HCT116 (cell line): Measurements from ENCODE around the gene TADA3. TPM values are rescaled to one million over a fixed set of nuclear protein-coding genes. Genes with fewer than 3 reads are reported as not detected.
A peak's percentile ranks its signal among the peaks of the same experiment; 100 is the strongest.

ENCODE experiments used
- ATAC-seq: fragments of 200-7000 bp; cut with Tn5 transposase; 2 replicates; pipeline ENCODE4 v1.9.1; 2020; ENCODE audit warnings: mild to moderate bottlenecking, moderate library complexity
- BruUV-seq: library from RNA; stranded (reverse); fragments of 400-500 nt; replicated peaks from 2 replicates; lab custom pipeline; 2021; lab: Mats Ljungman, UMichigan
- CTCF ChIA-PET: fragments of 300-600 bp; sonication (Branson Sonifier 250); formaldehyde crosslinking; loops from one replicate; lab custom pipeline; 2021; ENCODE audit warnings: antibody characterized with exemption; lab: Charles Lee
- POLR2A ChIA-PET: fragments of 300-600, 350-600 bp; sonication (Branson Sonifier 250); formaldehyde crosslinking; loops from one replicate; lab custom pipeline; 2021; ENCODE audit warnings: antibody characterized with exemption; lab: Charles Lee
- RAD21 ChIA-PET, 2 experiments: fragments of 300-600 bp; sonication (Branson Sonifier 250); formaldehyde crosslinking; loops; one replicate each; lab custom pipeline; 2023; ENCODE audit warnings: low total read pairs in 2 of 2; ENCODE audit not compliant: uncharacterized antibody in 2 of 2, unreplicated experiment in 2 of 2, low non-redundant PET in 1 of 2; lab: Charles Lee
- DNase-seq: peaks from one replicate; pipeline ENCODE4 v3.0.0-alpha.2; 2010; ENCODE audit warnings: low read depth, low spot score
- H2AFZ ChIP-seq: fragments of 200-600 bp; shearing (Covaris generic), sonication (generic); 2 replicates; pipeline ENCODE4 v1.6.1; 2017; ENCODE audit warnings: low read depth, mixed run types, mixed read lengths, antibody characterized with exemption, low read length; ENCODE audit not compliant: poor library complexity, severe bottlenecking
- H3K27ac ChIP-seq: 2 replicates; pipeline ENCODE4 v1.5.1; 2012; ENCODE audit warnings: low read depth, low read length
- H3K27me3 ChIP-seq: fragments of 200-600 bp; sonication (generic); 2 replicates; pipeline ENCODE4 v1.6.1; 2016; ENCODE audit warnings: mixed run types, low read length, mixed read lengths; ENCODE audit not compliant: insufficient read depth
- H3K36me3 ChIP-seq, 2 experiments: fragments of 200-500 bp in 1 of 2; fragments of 200-600 bp in 1 of 2; sonication (Bioruptor generic) in 1 of 2; sonication (generic) in 1 of 2; 2 replicates each; pipeline versions ENCODE4 v1.5.1 to v1.6.1; 2014 to 2016; ENCODE audit warnings: low read length in 2 of 2, inconsistent platforms in 1 of 2, mixed read lengths in 1 of 2, mixed run types in 1 of 2; ENCODE audit not compliant: insufficient read depth in 2 of 2, control insufficient read depth in 1 of 2
- H3K4me1 ChIP-seq, 2 experiments: fragments of 200-600 bp in 1 of 2; sonication (generic) in 1 of 2; 2 replicates each; pipeline versions ENCODE4 v1.5.1 to v1.6.1; 2012 to 2017; ENCODE audit warnings: low read length in 2 of 2, inconsistent platforms in 1 of 2, mild to moderate bottlenecking in 1 of 2, mixed read lengths in 1 of 2, mixed run types in 1 of 2, moderate library complexity in 1 of 2; ENCODE audit not compliant: insufficient read depth in 2 of 2, control insufficient read depth in 1 of 2
- H3K4me2 ChIP-seq: fragments of 200-600 bp; sonication (generic); 2 replicates; pipeline ENCODE4 v1.6.1; 2017; ENCODE audit warnings: mixed run types, low read length, mixed read lengths
- H3K4me3 ChIP-seq, 2 experiments: fragments of 200-600 bp in 1 of 2; sonication (generic) in 1 of 2; replicated peaks in 1 of 2; 2 replicates each; pipeline ENCODE4 v1.5.1; 2011 to 2016; ENCODE audit warnings: low read length in 2 of 2, control low read depth in 1 of 2, low read depth in 1 of 2, mild to moderate bottlenecking in 1 of 2, mixed read lengths in 1 of 2, mixed run types in 1 of 2
- H3K79me2 ChIP-seq: fragments of 200-600 bp; sonication (generic); 2 replicates; pipeline ENCODE4 v1.6.1; 2017; ENCODE audit warnings: mild to moderate bottlenecking, mixed run types, low read length, moderate library complexity, mixed read lengths; ENCODE audit not compliant: insufficient read depth
- H3K9ac ChIP-seq: fragments of 200-600 bp; sonication (generic); 2 replicates; pipeline ENCODE4 v1.6.1; 2016; ENCODE audit warnings: low read length, mixed read lengths
- H3K9me2 ChIP-seq: fragments of 200-600 bp; sonication (generic), shearing (Covaris generic); 2 replicates; pipeline ENCODE4 v1.6.1; 2017; ENCODE audit warnings: mixed run types, mild to moderate bottlenecking, moderate library complexity; ENCODE audit not compliant: insufficient read depth
- H3K9me3 ChIP-seq, 2 experiments: fragments of 200-500 bp in 1 of 2; fragments of 200-600 bp in 1 of 2; sonication (Bioruptor generic) in 1 of 2; sonication (generic) in 1 of 2; 2 replicates each; pipeline ENCODE4 v1.6.1; 2014 to 2017; ENCODE audit warnings: low read length in 2 of 2, mixed read lengths in 2 of 2, inconsistent platforms in 1 of 2, low read depth in 1 of 2, mild to moderate bottlenecking in 1 of 2, mixed run types in 1 of 2, moderate library complexity in 1 of 2; ENCODE audit not compliant: control insufficient read depth in 1 of 2, insufficient read depth in 1 of 2
- H4K20me1 ChIP-seq: fragments of 200-600 bp; sonication (generic), shearing (Covaris generic); 2 replicates; pipeline ENCODE4 v1.6.1; 2017; ENCODE audit warnings: mixed run types, mild to moderate bottlenecking, moderate library complexity; ENCODE audit not compliant: insufficient read depth
- EGR1 ChIP-seq: IDR thresholded peaks from 2 replicates; pipeline ENCODE4 v1.6.1; 2012; ENCODE audit warnings: low read depth
- EZH2 ChIP-seq: fragments of 200-600 bp; sonication (generic); IDR thresholded peaks from 2 replicates; pipeline ENCODE4 v1.6.1; 2017; ENCODE audit warnings: antibody characterized with exemption, mixed run types
- EZH2phosphoT487 ChIP-seq: fragments of 200-600 bp; IDR thresholded peaks from 2 replicates; pipeline ENCODE4 v1.6.1; 2018; ENCODE audit warnings: antibody characterized with exemption, borderline replicate concordance
- MAX ChIP-seq: IDR thresholded peaks from 2 replicates; pipeline ENCODE4 v1.6.1; 2012
- POLR2A ChIP-seq: IDR thresholded peaks from 2 replicates; pipeline ENCODE4 v1.7.0; 2011; ENCODE audit warnings: borderline replicate concordance; ENCODE audit not compliant: insufficient read depth, insufficient read length; ENCODE audit errors: extremely low read depth
- POLR2AphosphoS5 ChIP-seq: IDR thresholded peaks from 2 replicates; pipeline ENCODE4 v1.6.1; 2011; ENCODE audit warnings: mild to moderate bottlenecking, low read depth, low read length, moderate library complexity
- SIN3A ChIP-seq: IDR thresholded peaks from 2 replicates; pipeline ENCODE4 v1.6.1; 2012; ENCODE audit warnings: low read depth
- SP1 ChIP-seq: IDR thresholded peaks from 2 replicates; pipeline ENCODE4 v1.6.1; 2012; ENCODE audit warnings: low read depth
- TCF7L2 ChIP-seq: IDR thresholded peaks from 2 replicates; pipeline ENCODE4 v1.7.0; 2011; ENCODE audit warnings: borderline replicate concordance, inconsistent platforms; ENCODE audit not compliant: insufficient read depth, insufficient read length; ENCODE audit errors: extremely low read depth
- ZBTB33 ChIP-seq: IDR thresholded peaks from 2 replicates; pipeline ENCODE4 v1.6.1; 2011; ENCODE audit warnings: mild to moderate bottlenecking, low read length, moderate library complexity; ENCODE audit not compliant: insufficient replicate concordance; ENCODE audit errors: extremely low read depth
- intact Hi-C: fragments of 100-400 bp; cut with micrococcal nuclease; formaldehyde crosslinking; loops from 2 replicates; pipeline ENCODE4 v1.10.0; 2022
- total RNA-seq: library from RNA; stranded (reverse); gene quantifications from one replicate; pipeline ENCODE4 v1.2.1, GENCODE V29; 2021; ENCODE audit not compliant: unreplicated experiment

The TADA3 gene
- total RNA-seq, 1 experiment from 2014 or later = 72.0 TPM

GRCh38 chr3:9749645-9750555 lies 42.4 kb downstream of the TADA3 start, which contains the start of gene OGG1:
OGG1 (plus strand) TSS chr3:9749952; CDS start chr3:9750287, 335 bp downstream.
- CTCF ChIA-PET = interaction anchor here (0.6 to 1.4 kb wide), 2 partner anchors 34 to 425 kb away, joined by 3 read pairs; no protein-coding TSS in a partner anchor
- peak; percentile 95 for ATAC-seq

More at GRCh38 chr3:9749645-9750555, 42.4 kb downstream of the TADA3 start, which contains the start of gene OGG1:
- H4K20me1 ChIP-seq = no peaks in the 10 kb centered on the region
- peak within 1 kb of the TSS; percentile 99 for H3K4me2 ChIP-seq
- H2AFZ ChIP-seq = peak within 1 kb of the TSS; percentile 2
- peak within 1 kb of the TSS; percentile 78 for H3K9ac ChIP-seq
- H3K9me2 ChIP-seq = no peaks in the 10 kb centered on the region
- peaks cover 8 to 18% of the 10 kb centered on the region in 2 experiments for H3K4me1 ChIP-seq
- H3K27me3 ChIP-seq = no peaks in the 10 kb centered on the region
- peaks cover 8% of the 10 kb centered on the region for H3K79me2 ChIP-seq
- RAD21 ChIA-PET = interaction anchor here in 1 of 2 experiments (1.2 kb wide), 1 partner anchor 34 kb away, joined by 3 read pairs; no protein-coding TSS in a partner anchor
- peak; percentile 96 for DNase-seq
- intact Hi-C loops = loop anchor here (1.0 kb wide), 1 partner anchor 19 kb away; the partner anchor contains the start of gene BRPF1
- H3K4me3 ChIP-seq = peak within 1 kb of the TSS; percentile 73 to 82
- BruUV-seq = no TSS peak
- peaks cover 28 to 40% of the 10 kb centered on the region in 2 experiments for H3K36me3 ChIP-seq
- POLR2A ChIA-PET = interaction anchor here (0.7 to 1.4 kb wide), 2 partner anchors 18 to 653 kb away, joined by 3 to 9 read pairs; partner anchors contain the start of gene BRPF1
- H3K9me3 ChIP-seq = no peaks in the 10 kb centered on the region
- peak; percentile 56; the same call in 1 of the 2 replicates for TF ChIP-seq MAX
- peak; percentile 45 for TF ChIP-seq POLR2A
- peak; percentile 91 for TF ChIP-seq POLR2AphosphoS5
- peak; percentile 77 for TF ChIP-seq SIN3A
- TF ChIP-seq EZH2phosphoT487 = no peak
- peak; percentile 67 for TF ChIP-seq TCF7L2
- peak; percentile 75 for TF ChIP-seq SP1
- peak; percentile 9 for TF ChIP-seq ZBTB33
- TF ChIP-seq EZH2 = no peak
- peak; percentile 93 for TF ChIP-seq EGR1
- H3K27ac ChIP-seq = peak within 1 kb of the TSS; percentile 74
